Fibroblast of lung (primary cell): ENCODE results near the gene MVP.

ENCODE experiments used
- CTCF ChIP-seq, 2 donors: IDR thresholded peaks in 1 of 2; conservative IDR thresholded peaks in 1 of 2; 1 replicate in 1 of 2; 2 replicates in 1 of 2; pipeline ENCODE4 v1.5.1; 2011 to 2012; ENCODE audit warnings: low read length in 2 of 2, control low read depth in 1 of 2, inconsistent platforms in 1 of 2, low read depth in 1 of 2, mild to moderate bottlenecking in 1 of 2
- EZH2 ChIP-seq: IDR thresholded peaks from 2 replicates; pipeline ENCODE4 v1.5.1; 2012; ENCODE audit warnings: low read length, control low read depth, mild to moderate bottlenecking; ENCODE audit errors: missing control alignments

- TF ChIP-seq EZH2 (no peak), CTCF (conservative IDR thresholded peaks at IDR 0.05 in 1 of 2, IDR thresholded peaks at IDR 0.05 in 1 of 2; ENCODE audit: low read depth in 1 of 2, low read length in 2 of 2) (no peak)
Measured at GRCh38 chr16:29777576-29778350, 42.5 kb upstream of the MVP start, which contains the start of gene ZG16.
